Upper lobe of left lung (tissue), 6 donors: ENCODE results near the gene APPBP2. TPM values are rescaled to one million over a fixed set of nuclear protein-coding genes. Genes with fewer than 3 reads are reported as not detected.
"Not testable (repeated sequence)": the region's sequence is repeated elsewhere in the genome, so short reads cannot be mapped to it uniquely, and the experiment has no call there.

Source experiments
- ATAC-seq, 2 donors: fragments of 200-7000 bp; cut with Tn5 transposase; one replicate each; pipeline ENCODE4 v1.9.1; 2022; ENCODE audit warnings: mild to moderate bottlenecking in 2 of 2, moderate library complexity in 2 of 2; ENCODE audit not compliant: low FRiP score in 2 of 2
- DNase-seq, 2 donors: peaks; one replicate each; pipeline ENCODE4 v3.0.0-alpha.2; 2019 to 2020
- H3K27ac ChIP-seq, 4 donors: fragments of 200-600 bp; sonication (generic); one replicate each; pipeline ENCODE4 v1.5.1; 2016 to 2019
- H3K27me3 ChIP-seq, 4 donors: fragments of 200-600 bp; sonication (generic); one replicate each; pipeline ENCODE4 v1.5.1; 2017 to 2019
- H3K36me3 ChIP-seq, 4 donors: fragments of 200-600 bp; sonication (generic); one replicate each; pipeline ENCODE4 v1.5.1; 2016 to 2019
- H3K4me1 ChIP-seq, 4 donors: fragments of 200-600 bp; sonication (generic); one replicate each; pipeline ENCODE4 v1.5.1; 2018 to 2019
- H3K4me3 ChIP-seq, 4 donors: fragments of 200-600 bp; sonication (generic); one replicate each; pipeline ENCODE4 v1.5.1; 2017 to 2019; ENCODE audit warnings: mild to moderate bottlenecking in 2 of 4, moderate library complexity in 1 of 4
- H3K9me3 ChIP-seq, 4 donors: fragments of 200-600 bp; sonication (generic); one replicate each; pipeline ENCODE4 v1.5.1; 2018 to 2019
- CTCF ChIP-seq, 6 experiments: fragments of 450-650 bp in 4 of 6; fragments of 200-600 bp in 2 of 6; sonication (generic) in 2 of 6; IDR thresholded peaks; one replicate each; pipeline ENCODE4 v1.5.1; 2016 to 2019; ENCODE audit warnings: antibody characterized with exemption in 6 of 6
- EP300 ChIP-seq, 4 donors: sonication (generic); formaldehyde crosslinking; IDR thresholded peaks; one replicate each; pipeline ENCODE4 v1.5.1; 2017; ENCODE audit warnings: antibody characterized with exemption in 4 of 4, control low read depth in 2 of 4
- POLR2A ChIP-seq, 4 donors: fragments of 450-650 bp; IDR thresholded peaks; one replicate each; pipeline ENCODE4 v1.5.1; 2016 to 2017; ENCODE audit warnings: antibody characterized with exemption in 4 of 4, mild to moderate bottlenecking in 2 of 4
- POLR2AphosphoS5 ChIP-seq, 2 donors: sonication (generic); formaldehyde crosslinking; IDR thresholded peaks; one replicate each; pipeline ENCODE4 v1.5.1; 2017; ENCODE audit warnings: antibody characterized with exemption in 2 of 2
- WGBS, 2 donors: methylation state at CpG; one replicate each; pipeline ENCODE4 v1.1.5; 2017 to 2018; 5-methylcytosine and 5-hydroxymethylcytosine counted together
- total RNA-seq, 6 donors: library from RNA; depleted of rRNA in 4 of 6; stranded (reverse); fragments of >200 nt in 4 of 6; gene quantifications; one replicate each; pipeline versions ENCODE4 v1.1.0 to v1.2.1, GENCODE V29; 2016 to 2021
- donor health status: DM: no; HTN: no; CAD: no; lungs with moderate emphysema.
- donor health status: DM: no; HTN: yes; CAD: no; lungs with severe emphysema.

The APPBP2 gene
- total RNA-seq, 6 donors from 2014 or later = 17.4 to 42.9 (median 28.7) TPM

DNA sequence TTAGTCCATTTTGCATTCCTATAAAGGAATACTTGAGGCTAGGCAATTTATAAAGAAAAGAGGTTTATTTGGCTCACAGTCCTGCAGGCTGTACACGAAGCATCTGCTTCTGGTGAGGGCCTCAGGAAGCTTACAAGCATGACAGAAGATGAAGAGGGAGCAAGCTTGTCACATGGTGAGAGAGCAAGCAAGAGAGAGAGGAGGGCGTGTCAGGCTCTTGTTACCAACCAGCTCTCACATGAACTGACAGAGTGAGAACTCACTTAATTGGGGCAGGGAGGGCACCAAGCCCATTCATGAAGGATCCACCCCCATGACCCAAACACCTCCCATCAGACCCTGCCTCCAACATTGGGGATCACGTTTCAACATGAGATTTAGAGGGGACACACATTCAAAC is 102.2 kb downstream of the APPBP2 start:
- no peaks in the 10 kb centered on the region for H3K9me3 ChIP-seq
- no peak overlapping the region for H3K4me3 ChIP-seq
- ATAC-seq (no peak), DNase-seq (no peak)
- H3K27ac ChIP-seq = no peak overlapping the region
- H3K36me3 ChIP-seq = no peaks in the 10 kb centered on the region
- peaks cover 0 to 9% (median 4%) of the 10 kb centered on the region in 4 donors for H3K4me1 ChIP-seq
- H3K27me3 ChIP-seq = no peaks in the 10 kb centered on the region
- WGBS, 2 donors = 77 to 83% methylated on average over 3 of the region's 3 CpGs
- TF ChIP-seq CTCF (IDR thresholded peaks at IDR 0.05) (no peak), POLR2AphosphoS5 (IDR thresholded peaks at IDR 0.05) (no peak), POLR2A (IDR thresholded peaks at IDR 0.05) (no peak), EP300 (IDR thresholded peaks at IDR 0.05) (no peak)

DNA sequence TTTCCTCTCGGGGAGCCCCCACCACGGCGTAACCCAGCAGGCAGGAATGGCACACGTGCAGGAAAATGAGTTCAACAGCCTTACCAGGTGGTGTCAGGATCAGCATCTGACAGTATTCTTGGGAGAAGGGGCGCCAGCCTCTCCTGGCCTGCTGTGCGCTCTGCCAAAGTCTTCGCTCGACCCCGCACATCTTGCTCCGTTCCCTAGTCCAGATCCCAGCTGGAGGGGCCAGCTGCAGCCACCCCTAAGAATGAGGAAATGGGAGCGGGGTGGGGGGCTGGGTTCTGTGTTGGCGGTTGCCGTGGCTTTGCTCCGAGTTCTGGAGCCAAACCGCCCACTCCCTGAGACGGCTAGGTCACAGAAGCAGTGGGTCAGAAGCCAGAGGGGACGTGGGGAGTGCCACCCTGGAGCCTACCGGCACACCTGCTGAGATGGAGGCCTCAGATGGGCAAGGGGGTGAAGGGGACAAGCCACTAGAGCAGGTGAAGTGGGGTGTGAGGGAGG is 103.8 kb downstream of the APPBP2 start, which contains the start of gene CHCT1:
Gene CHCT1, plus strand, starts transcription at position 328 of the 504 bp plus-strand sequence. Its CDS starts 104 bp downstream, at position 432.
- peak within 1 kb of the TSS; percentile 26 to 76 (median 67) for H3K27ac ChIP-seq
- H3K9me3 ChIP-seq = no peaks in the 10 kb centered on the region
- H3K4me3 ChIP-seq = peak within 1 kb of the TSS; percentile 41 to 53 (median 50)
- peaks cover 0 to 9% (median 4%) of the 10 kb centered on the region in 4 donors for H3K4me1 ChIP-seq
- 74 to 82% methylated on average over 13 to 18 of the region's 18 CpGs for WGBS, 2 donors
- DNase-seq (peak in 1 of 2 donors; percentile 38), ATAC-seq (peak; percentile 7 to 37)
- no peaks in the 10 kb centered on the region for H3K27me3 ChIP-seq
- TF ChIP-seq EP300 (IDR thresholded peaks at IDR 0.05) (no peak), POLR2AphosphoS5 (IDR thresholded peaks at IDR 0.05) (no peak), POLR2A (IDR thresholded peaks at IDR 0.05) (no peak), CTCF (IDR thresholded peaks at IDR 0.05) (no peak)
- H3K36me3 ChIP-seq = no peaks in the 10 kb centered on the region

DNA sequence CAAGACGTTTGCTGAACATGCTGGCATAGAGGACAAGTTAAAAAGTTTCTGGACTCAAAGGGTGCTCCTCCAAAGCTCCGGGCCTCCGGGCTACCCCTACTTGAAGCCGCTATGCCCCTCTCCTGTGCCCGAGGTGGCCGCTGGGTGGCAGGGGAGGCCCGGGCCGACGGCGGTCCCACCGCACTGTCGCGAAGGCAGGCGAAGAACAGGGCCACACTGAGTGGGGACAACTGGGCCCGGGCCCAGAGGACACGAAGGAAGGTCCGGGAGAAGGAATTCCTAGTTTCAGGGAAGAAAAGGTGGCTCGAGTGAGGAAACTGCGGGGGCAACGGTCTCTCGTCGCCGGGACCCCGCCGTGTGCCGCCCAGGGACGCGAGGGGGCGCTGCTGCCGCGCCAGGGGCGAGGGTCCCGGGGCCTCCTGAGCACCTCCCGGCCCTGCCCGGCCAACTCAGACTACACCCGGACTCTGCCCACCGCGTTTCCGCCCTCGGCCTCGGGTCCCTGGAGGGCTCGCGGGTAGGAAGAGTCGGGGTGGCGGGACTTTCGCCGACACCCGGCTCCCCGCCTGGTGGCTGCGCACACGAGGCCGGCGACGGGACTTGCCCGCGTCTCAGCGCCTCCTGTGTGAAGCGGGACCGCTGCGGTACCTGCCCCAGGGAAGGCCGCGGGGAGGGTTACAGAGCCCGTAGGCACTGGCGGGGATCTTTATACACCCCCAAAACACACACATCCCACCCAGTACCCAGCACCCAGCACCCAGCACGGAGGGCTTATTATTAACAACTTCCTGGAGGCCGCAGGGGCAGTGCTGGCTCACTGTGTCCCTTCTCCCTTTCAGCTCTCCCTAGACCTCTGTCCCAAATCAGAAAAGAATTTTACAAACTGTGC is 104.5 kb downstream of the APPBP2 start:
- Histone ChIP-seq H3K27me3 (no peaks in the 10 kb centered on the region), H3K4me3 (peak overlapping the region; percentile 41 to 53 (median 50)), H3K27ac (peak overlapping the region; percentile 26 to 76 (median 67)), H3K9me3 (no peaks in the 10 kb centered on the region), H3K36me3 (no peaks in the 10 kb centered on the region), H3K4me1 (peaks cover 0 to 9% (median 4%) of the 10 kb centered on the region in 4 donors)
- TF ChIP-seq POLR2A (IDR thresholded peaks at IDR 0.05) (no peak), POLR2AphosphoS5 (IDR thresholded peaks at IDR 0.05) (peak in 1 of 2 donors; percentile 10), CTCF (IDR thresholded peaks at IDR 0.05) (peak; percentile 96 to 99 (median 97)), EP300 (IDR thresholded peaks at IDR 0.05) (no peak)
- ATAC-seq = peak; percentile 92 to 97
- DNase-seq = peak; percentile 76 to 94
- WGBS, 2 donors = 6% methylated on average over 11 to 51 of the region's 66 CpGs

GRCh38 chr17:60419875-60420274 is 106.2 kb downstream of the APPBP2 start:
- ATAC-seq, DNase-seq, H3K27ac ChIP-seq, H3K4me3 ChIP-seq, H3K27me3 ChIP-seq, H3K36me3 ChIP-seq, H3K4me1 ChIP-seq, H3K9me3 ChIP-seq: not testable (repeated sequence)
- WGBS, 2 donors = 96% methylated on average over 7 of the region's 7 CpGs

- not testable (repeated sequence) for H3K27ac ChIP-seq, H3K4me3 ChIP-seq, H3K36me3 ChIP-seq, H3K9me3 ChIP-seq, DNase-seq, H3K27me3 ChIP-seq, ATAC-seq, H3K4me1 ChIP-seq
- 94 to 95% methylated on average over 4 of the region's 4 CpGs for WGBS, 2 donors
Measured at GRCh38 chr17:60419003-60419402, 107.0 kb downstream of the APPBP2 start.
